CD4-positive, alpha-beta T cell (primary cell): ENCODE measurements around the gene CEP85L. TPM values are rescaled to one million over a fixed set of nuclear protein-coding genes. Genes with fewer than 3 reads are reported as not detected.
A peak's percentile ranks its signal among the peaks of the same experiment; 100 is the strongest.

Experiments used
- ATAC-seq: fragments of 200-7000 bp; cut with Tn5 transposase; one replicate; pipeline ENCODE4 v1.10.0; 2022; ENCODE audit warnings: mild to moderate bottlenecking; ENCODE audit not compliant: poor library complexity
- CTCF ChIA-PET: fragments of 350-600 bp; sonication (Branson Sonifier 250); formaldehyde crosslinking; loops from one replicate; lab custom pipeline; 2021; ENCODE audit warnings: antibody characterized with exemption, inconsistent platforms; lab: Charles Lee
- POLR2A ChIA-PET: fragments of 350-600 bp; sonication (Branson Sonifier 250); formaldehyde crosslinking; loops from one replicate; lab custom pipeline; 2021; ENCODE audit warnings: antibody characterized with exemption, inconsistent platforms; lab: Charles Lee
- DNase-seq, 14 experiments: peaks; one replicate each; pipeline ENCODE4 v3.0.0-alpha.2; 2013 to 2020; ENCODE audit warnings: mixed read lengths in 2 of 14
- H3K27ac ChIP-seq, 2 donors: one replicate each; pipeline versions ENCODE4 v1.5.1 to v1.7.0; 2013; ENCODE audit warnings: low read length in 2 of 2, low read depth in 1 of 2, mild to moderate bottlenecking in 1 of 2
- H3K27me3 ChIP-seq, 2 experiments: 1 replicate in 1 of 2; 2 replicates in 1 of 2; pipeline versions ENCODE4 v1.6.1 to v1.7.0; 2013; ENCODE audit warnings: low read length in 2 of 2, control low read depth in 1 of 2, mild to moderate bottlenecking in 1 of 2, moderate library complexity in 1 of 2; ENCODE audit not compliant: insufficient read depth in 2 of 2, control insufficient read depth in 1 of 2
- H3K36me3 ChIP-seq: one replicate; pipeline ENCODE4 v1.6.1; 2013; ENCODE audit warnings: low read length, control low read depth; ENCODE audit not compliant: insufficient read depth
- H3K4me1 ChIP-seq: one replicate; pipeline ENCODE4 v1.6.1; 2013; ENCODE audit warnings: low read length, control low read depth; ENCODE audit not compliant: insufficient read depth
- H3K4me3 ChIP-seq: one replicate; pipeline ENCODE4 v1.5.1; 2013; ENCODE audit warnings: mild to moderate bottlenecking, low read length, moderate library complexity
- H3K9me3 ChIP-seq, 2 experiments: 1 replicate in 1 of 2; 2 replicates in 1 of 2; pipeline versions ENCODE4 v1.6.1 to v1.7.0; 2013; ENCODE audit warnings: low read length in 2 of 2, mild to moderate bottlenecking in 2 of 2, control low read depth in 1 of 2, moderate library complexity in 1 of 2; ENCODE audit not compliant: control insufficient read depth in 1 of 2, insufficient read depth in 1 of 2
- H3K27ac Mint-ChIP-seq: one replicate; pipeline ENCODE4 v1.8.0; 2020; ENCODE audit warnings: mixed read lengths
- H3K27me3 Mint-ChIP-seq: one replicate; pipeline ENCODE4 v1.8.0; 2021; ENCODE audit warnings: mixed read lengths
- H3K36me3 Mint-ChIP-seq: one replicate; pipeline ENCODE4 v1.8.0; 2021; ENCODE audit warnings: low read depth, mixed read lengths
- H3K4me1 Mint-ChIP-seq: one replicate; pipeline ENCODE4 v1.8.0; 2021; ENCODE audit warnings: low read depth, mixed read lengths
- H3K4me3 Mint-ChIP-seq: one replicate; pipeline ENCODE4 v1.8.0; 2020; ENCODE audit warnings: mild to moderate bottlenecking, mixed read lengths
- H3K9me3 Mint-ChIP-seq: one replicate; pipeline ENCODE4 v1.8.0; 2020; ENCODE audit warnings: mixed read lengths
- CTCF ChIP-seq: fragments of 200-600 bp; IDR thresholded peaks from one replicate; pipeline ENCODE4 v1.8.0; 2022; ENCODE audit warnings: antibody characterized with exemption, mild to moderate bottlenecking
- intact Hi-C, 2 experiments: fragments of 100-400 bp; cut with DNase I in 1 of 2; cut with micrococcal nuclease in 1 of 2; formaldehyde crosslinking; loops; one replicate each; pipeline versions ENCODE4 v1.15.1 to v1.9.0; 2023 to 2025; cut with DNase I, micrococcal nuclease
- total RNA-seq, 174 experiments: library from RNA in 2 of 174; stranded (reverse) in 2 of 174; gene quantifications; one replicate each; pipeline ENCODE4 v1.2.3 and lab custom pipeline; 2021 to 2026

Gene CEP85L
- total RNA-seq, 2 experiments from 2014 or later: 76.2 to 80.7 TPM

- DNase-seq (no peak), ATAC-seq (no peak)
- Histone ChIP-seq H3K36me3 (peaks cover 21% of the 10 kb centered on the region), H3K27ac (no peak overlapping the region), H3K4me1 (peaks cover 10% of the 10 kb centered on the region), H3K27me3 (no peaks in the 10 kb centered on the region), H3K4me3 (no peak overlapping the region), H3K9me3 (no peaks in the 10 kb centered on the region)
- H3K27ac Mint-ChIP-seq: peak overlapping the region; percentile 31
- CTCF ChIA-PET: interaction anchor here (2.1 to 2.2 kb wide), 2 partner anchors 10 to 14 kb away, joined by 6 to 8 read pairs; no protein-coding TSS in a partner anchor
- H3K4me3 Mint-ChIP-seq: no peak overlapping the region
- no peak for TF ChIP-seq CTCF
- intact Hi-C loops: loop anchor here in 1 of 2 experiments (5.0 kb wide), 2 partner anchors 36 to 81 kb away; no protein-coding TSS in a partner anchor
- H3K27me3 Mint-ChIP-seq: no peaks in the 10 kb centered on the region
- peaks cover 80% of the 10 kb centered on the region for H3K36me3 Mint-ChIP-seq
- H3K9me3 Mint-ChIP-seq: no peaks in the 10 kb centered on the region
- POLR2A ChIA-PET: interaction anchor here (0.6 to 2.6 kb wide), 3 partner anchors 13 to 226 kb away, joined by 3 to 31 read pairs (median 3); no protein-coding TSS in a partner anchor
- peaks cover 90% of the 10 kb centered on the region for H3K4me1 Mint-ChIP-seq
Measured at GRCh38 chr6:118696271-118696670, 44.9 kb upstream of the CEP85L start.

GRCh38 chr6:118693562-118693961 lies 42.2 kb upstream of the CEP85L start:
- POLR2A ChIA-PET: interaction anchor here (0.9 to 2.2 kb wide), 3 partner anchors 9 to 16 kb away, joined by 3 to 7 read pairs (median 4); no protein-coding TSS in a partner anchor
- intact Hi-C loops: no loop called here
- peak overlapping the region; percentile 48 for H3K27ac Mint-ChIP-seq
- no peak overlapping the region for H3K4me3 ChIP-seq
- no peaks in the 10 kb centered on the region for H3K27me3 Mint-ChIP-seq
- no peak for DNase-seq
- peaks cover 8% of the 10 kb centered on the region for H3K4me1 ChIP-seq
- no peaks in the 10 kb centered on the region for H3K9me3 Mint-ChIP-seq
- H3K27me3 ChIP-seq: no peaks in the 10 kb centered on the region
- CTCF ChIA-PET: interaction anchor here (1.5 kb wide), 1 partner anchor 23 kb away, joined by 3 read pairs; no protein-coding TSS in a partner anchor
- peaks cover 91% of the 10 kb centered on the region for H3K4me1 Mint-ChIP-seq
- peaks cover 77% of the 10 kb centered on the region for H3K36me3 Mint-ChIP-seq
- no peaks in the 10 kb centered on the region for H3K9me3 ChIP-seq
- peaks cover 8% of the 10 kb centered on the region for H3K36me3 ChIP-seq
- H3K4me3 Mint-ChIP-seq: no peak overlapping the region
- TF ChIP-seq CTCF: no peak
- no peak for ATAC-seq
- no peak overlapping the region for H3K27ac ChIP-seq

- ATAC-seq (no peak), DNase-seq (no peak)
- Histone ChIP-seq H3K27me3 (no peaks in the 10 kb centered on the region), H3K4me1 (peaks cover 16% of the 10 kb centered on the region), H3K9me3 (no peaks in the 10 kb centered on the region), H3K27ac (no peak overlapping the region), H3K36me3 (peaks cover 3% of the 10 kb centered on the region), H3K4me3 (no peak overlapping the region)
- no peaks in the 10 kb centered on the region for H3K27me3 Mint-ChIP-seq
- POLR2A ChIA-PET: no interaction called here
- H3K4me1 Mint-ChIP-seq: peaks cover 80% of the 10 kb centered on the region
- H3K27ac Mint-ChIP-seq: peak overlapping the region; percentile 65
- intact Hi-C loops: no loop called here
- no peak for TF ChIP-seq CTCF
- H3K36me3 Mint-ChIP-seq: peaks cover 27% of the 10 kb centered on the region
- H3K9me3 Mint-ChIP-seq: no peaks in the 10 kb centered on the region
- H3K4me3 Mint-ChIP-seq: peak overlapping the region; percentile 34
- CTCF ChIA-PET: interaction anchor here (2.0 kb wide), 1 partner anchor 12 kb away, joined by 5 read pairs; no protein-coding TSS in a partner anchor
Measured at GRCh38 chr6:118685823-118686449, 34.5 kb upstream of the CEP85L start.
